GM10266 (cell line): Measurements from ENCODE around the gene PTMA.
"Not testable (repeated sequence)": the region's sequence is repeated elsewhere in the genome, so short reads cannot be mapped to it uniquely, and the experiment has no call there.

ENCODE experiments used
- DNase-seq: peaks from one replicate; pipeline ENCODE4 v3.0.0; 2012; ENCODE audit errors: extremely low spot score
- TF ChIP-seq, protein P1 (sequence below): IDR thresholded peaks from 2 replicates; pipeline ENCODE4 v1.5.1; 2012; ENCODE audit warnings: mild to moderate bottlenecking, low read depth; ENCODE audit not compliant: control insufficient read depth, insufficient read depth; ENCODE audit errors: missing control alignments

PTMA gene, protein sequence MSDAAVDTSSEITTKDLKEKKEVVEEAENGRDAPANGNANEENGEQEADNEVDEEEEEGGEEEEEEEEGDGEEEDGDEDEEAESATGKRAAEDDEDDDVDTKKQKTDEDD

GRCh38 chr2:231707927-231708772 lies at the start of gene PTMA:
Gene PTMA, plus strand, starts transcription at chr2:231708525. Its CDS starts 182 bp downstream, at chr2:231708707.
- peak; percentile 98 for DNase-seq
- TF ChIP-seq, protein P1, sequence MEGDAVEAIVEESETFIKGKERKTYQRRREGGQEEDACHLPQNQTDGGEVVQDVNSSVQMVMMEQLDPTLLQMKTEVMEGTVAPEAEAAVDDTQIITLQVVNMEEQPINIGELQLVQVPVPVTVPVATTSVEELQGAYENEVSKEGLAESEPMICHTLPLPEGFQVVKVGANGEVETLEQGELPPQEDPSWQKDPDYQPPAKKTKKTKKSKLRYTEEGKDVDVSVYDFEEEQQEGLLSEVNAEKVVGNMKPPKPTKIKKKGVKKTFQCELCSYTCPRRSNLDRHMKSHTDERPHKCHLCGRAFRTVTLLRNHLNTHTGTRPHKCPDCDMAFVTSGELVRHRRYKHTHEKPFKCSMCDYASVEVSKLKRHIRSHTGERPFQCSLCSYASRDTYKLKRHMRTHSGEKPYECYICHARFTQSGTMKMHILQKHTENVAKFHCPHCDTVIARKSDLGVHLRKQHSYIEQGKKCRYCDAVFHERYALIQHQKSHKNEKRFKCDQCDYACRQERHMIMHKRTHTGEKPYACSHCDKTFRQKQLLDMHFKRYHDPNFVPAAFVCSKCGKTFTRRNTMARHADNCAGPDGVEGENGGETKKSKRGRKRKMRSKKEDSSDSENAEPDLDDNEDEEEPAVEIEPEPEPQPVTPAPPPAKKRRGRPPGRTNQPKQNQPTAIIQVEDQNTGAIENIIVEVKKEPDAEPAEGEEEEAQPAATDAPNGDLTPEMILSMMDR = no peak

DNA sequence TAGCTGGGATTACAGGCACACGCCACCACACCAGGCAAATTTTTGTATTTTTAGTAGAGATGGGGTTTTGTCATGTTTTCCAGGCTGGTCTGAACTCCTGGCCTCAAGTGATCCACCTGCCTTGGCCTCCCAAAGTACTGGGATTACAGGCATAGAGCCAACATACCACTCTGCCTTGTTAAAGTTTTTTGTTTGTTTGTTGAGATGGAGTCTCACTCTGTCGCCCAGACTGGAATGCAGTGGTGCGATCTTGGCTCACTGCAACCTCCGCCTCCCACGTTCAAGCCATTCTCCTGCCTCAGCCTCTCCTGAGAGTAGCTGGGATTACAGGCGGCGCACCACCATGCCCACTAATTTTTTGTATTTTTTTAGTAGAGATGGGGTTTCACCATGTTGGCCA lies 48.3 kb upstream of the PTMA start:
- DNase-seq = not testable (repeated sequence)

DNA sequence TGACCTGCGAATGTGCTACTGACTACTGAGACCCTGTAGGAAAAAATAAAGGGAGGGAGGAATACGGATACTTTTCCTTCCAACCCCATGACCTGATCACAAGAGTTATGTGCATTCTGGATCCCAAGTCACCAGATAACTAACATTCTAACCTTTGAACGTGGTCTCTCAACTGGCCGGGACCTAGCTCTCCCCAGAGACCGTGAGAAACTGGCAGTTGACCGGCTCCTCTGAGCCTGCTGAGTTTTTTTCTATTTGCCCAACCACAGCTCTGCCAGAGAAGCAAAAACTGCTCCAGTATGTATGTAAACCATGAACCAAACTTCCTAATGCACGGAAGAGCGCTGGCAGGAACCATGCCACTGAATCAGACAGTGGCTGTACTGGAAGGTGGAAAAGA lies 47.5 kb upstream of the PTMA start:
- TF ChIP-seq, protein P1 = no peak
- DNase-seq = no peak

- no peak for DNase-seq
- TF ChIP-seq, protein P1 = no peak
Observed at GRCh38 chr2:231661422-231662027, 46.8 kb upstream of the PTMA start.

DNA sequence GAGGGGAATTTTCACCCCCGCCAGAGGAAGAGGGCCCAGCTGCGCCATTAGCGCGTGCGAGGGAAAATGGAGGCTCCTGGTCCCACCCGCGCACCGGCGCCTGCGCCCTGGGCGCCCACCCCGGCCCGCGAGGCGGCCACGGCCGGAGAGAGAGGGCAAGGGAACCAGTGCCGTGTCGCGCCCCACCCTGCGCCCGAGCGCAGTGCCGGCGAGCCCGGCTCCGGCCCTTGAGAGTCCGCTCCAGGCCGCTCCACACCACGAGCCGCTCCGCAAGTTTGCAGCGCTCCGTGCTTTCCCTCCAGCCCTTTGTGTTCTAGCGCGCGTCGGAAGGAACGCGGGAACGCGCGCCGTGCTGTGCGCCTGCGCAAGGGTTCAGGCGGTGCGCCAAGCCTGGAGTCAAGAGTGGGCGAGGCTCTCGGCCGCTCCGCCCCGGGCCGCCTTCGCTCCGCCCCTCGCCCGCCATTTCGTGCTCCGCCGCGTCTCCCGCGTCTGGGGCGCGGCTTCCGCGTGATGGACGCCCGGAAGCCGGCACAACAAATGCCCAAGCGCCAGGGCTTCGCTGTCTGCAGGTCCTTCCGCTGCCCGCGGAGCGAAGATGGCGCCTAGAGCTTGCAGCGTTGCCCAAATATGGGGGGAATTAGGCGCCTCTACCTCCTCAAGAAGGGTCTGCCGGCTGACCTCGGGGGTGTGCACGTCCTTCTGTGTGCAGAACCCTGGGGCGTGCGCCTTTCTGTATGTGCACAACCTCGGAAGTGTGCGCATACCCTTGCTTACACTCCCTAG lies 46.1 kb upstream of the PTMA start:
- TF ChIP-seq, protein P1 = no peak
- peak; percentile 97 for DNase-seq

- TF ChIP-seq, protein P1 = no peak
- DNase-seq = no peak
Observed at GRCh38 chr2:231662811-231663457, 45.4 kb upstream of the PTMA start.
